ENCODE measurements around the gene GRM5.
"Not testable (repeated sequence)": the region's sequence is repeated elsewhere in the genome, so short reads cannot be mapped to it uniquely, and the experiment has no call there.

Gene GRM5

GRCh38 chr11:89065651-89066201, at the start of gene GRM5:
Gene GRM5 (minus strand): TSS chr11:89065982. CDS start chr11:89047872, 18,110 bp downstream.
- not testable (repeated sequence) for DNase-seq (ENCODE audit: low read depth in 1 of 2, low spot score in 1 of 2)

GRCh38 chr11:89097956-89098355, 32.2 kb upstream of the GRM5 start:
- not testable (repeated sequence) for DNase-seq (ENCODE audit: low read depth in 1 of 2, low spot score in 1 of 2)

- not testable (repeated sequence) for DNase-seq (ENCODE audit: low read depth in 1 of 2, low spot score in 1 of 2)
These were observed 28.0 kb upstream of the GRM5 start for GRCh38 chr11:89093806-89094205.

GRCh38 chr11:89084951-89085350, 19.2 kb upstream of the GRM5 start:
- DNase-seq (ENCODE audit: low read depth in 1 of 2, low spot score in 1 of 2): not testable (repeated sequence)

- not testable (repeated sequence) for DNase-seq (ENCODE audit: low read depth in 1 of 2, low spot score in 1 of 2)
These were observed 5.1 kb upstream of the GRM5 start for GRCh38 chr11:89070911-89071310.

- no peak for DNase-seq (ENCODE audit: low read depth in 1 of 2, low spot score in 1 of 2)
These were observed 1.5 kb upstream of the GRM5 start for GRCh38 chr11:89067264-89067663.

GRCh38 chr11:89065066-89065465, 716 bp downstream of the GRM5 start:
- DNase-seq (ENCODE audit: low read depth in 1 of 2, low spot score in 1 of 2): no peak

- DNase-seq (ENCODE audit: low read depth in 1 of 2, low spot score in 1 of 2): not testable (repeated sequence)
These were observed 2.3 kb downstream of the GRM5 start for GRCh38 chr11:89063481-89063951.

- DNase-seq (ENCODE audit: low read depth in 1 of 2, low spot score in 1 of 2): not testable (repeated sequence)
These were observed 2.9 kb downstream of the GRM5 start for GRCh38 chr11:89062771-89063298.

- not testable (repeated sequence) for DNase-seq (ENCODE audit: low read depth in 1 of 2, low spot score in 1 of 2)
These were observed 3.9 kb downstream of the GRM5 start for GRCh38 chr11:89061839-89062238.

GRCh38 chr11:89057406-89057805, 8.4 kb downstream of the GRM5 start:
- not testable (repeated sequence) for DNase-seq (ENCODE audit: low read depth in 1 of 2, low spot score in 1 of 2)

- DNase-seq (ENCODE audit: low read depth in 1 of 2, low spot score in 1 of 2): no peak
These were observed 13.6 kb downstream of the GRM5 start for GRCh38 chr11:89052220-89052619.

GRCh38 chr11:89047159-89047558, 18.6 kb downstream of the GRM5 start:
- not testable (repeated sequence) for DNase-seq (ENCODE audit: low read depth in 1 of 2, low spot score in 1 of 2)

GRCh38 chr11:89043861-89044588, 21.8 kb downstream of the GRM5 start:
- not testable (repeated sequence) for DNase-seq (ENCODE audit: low read depth in 1 of 2, low spot score in 1 of 2)

- DNase-seq (ENCODE audit: low read depth in 1 of 2, low spot score in 1 of 2): not testable (repeated sequence)
These were observed 36.1 kb downstream of the GRM5 start for GRCh38 chr11:89029671-89030070.

- no peak for DNase-seq (ENCODE audit: low read depth in 1 of 2, low spot score in 1 of 2)
These were observed 44.4 kb downstream of the GRM5 start for GRCh38 chr11:89021339-89021738.

GRCh38 chr11:89019827-89020547, 45.8 kb downstream of the GRM5 start:
- not testable (repeated sequence) for DNase-seq (ENCODE audit: low read depth in 1 of 2, low spot score in 1 of 2)

- DNase-seq (ENCODE audit: low read depth in 1 of 2, low spot score in 1 of 2): no peak
These were observed 49.6 kb downstream of the GRM5 start for GRCh38 chr11:89016214-89016613.

GRCh38 chr11:89015614-89016013, 50.2 kb downstream of the GRM5 start:
- no peak for DNase-seq (ENCODE audit: low read depth in 1 of 2, low spot score in 1 of 2)

- not testable (repeated sequence) for DNase-seq (ENCODE audit: low read depth in 1 of 2, low spot score in 1 of 2)
These were observed 64.9 kb downstream of the GRM5 start for GRCh38 chr11:89000852-89001251.

- DNase-seq (ENCODE audit: low read depth in 1 of 2, low spot score in 1 of 2): no peak
These were observed 86.1 kb downstream of the GRM5 start for GRCh38 chr11:88979641-88980040.

GRCh38 chr11:88978992-88979391, 86.8 kb downstream of the GRM5 start:
- not testable (repeated sequence) for DNase-seq (ENCODE audit: low read depth in 1 of 2, low spot score in 1 of 2)
